Measurements from ENCODE around the gene FCAR.
"Not testable (repeated sequence)": the region's sequence is repeated elsewhere in the genome, so short reads cannot be mapped to it uniquely, and the experiment has no call there.

DNA sequence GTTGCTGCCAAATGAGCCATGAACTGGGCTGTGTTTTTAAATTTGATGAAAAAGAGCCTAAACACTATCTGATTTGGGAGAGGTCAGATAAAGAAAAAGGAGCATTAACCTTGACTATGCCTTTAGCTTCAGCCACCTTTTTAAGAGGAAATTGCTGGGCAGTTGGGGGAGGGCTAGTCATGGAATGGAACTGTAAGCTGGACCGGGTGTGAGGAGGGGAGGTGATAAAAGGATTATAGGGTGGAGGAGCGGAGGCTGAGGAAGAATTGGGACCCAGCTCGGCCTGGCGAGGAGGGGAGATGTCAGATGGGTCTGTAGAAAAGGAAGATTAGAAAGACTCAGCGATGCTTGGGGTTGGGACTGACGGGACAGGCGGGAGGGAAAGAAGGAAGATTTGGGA, 24.6 kb downstream of the FCAR start:
- not testable (repeated sequence) for TF ChIP-seq POLR2AphosphoS5 (IDR thresholded peaks at IDR 0.05)
- TF ChIP-seq, protein P1, sequence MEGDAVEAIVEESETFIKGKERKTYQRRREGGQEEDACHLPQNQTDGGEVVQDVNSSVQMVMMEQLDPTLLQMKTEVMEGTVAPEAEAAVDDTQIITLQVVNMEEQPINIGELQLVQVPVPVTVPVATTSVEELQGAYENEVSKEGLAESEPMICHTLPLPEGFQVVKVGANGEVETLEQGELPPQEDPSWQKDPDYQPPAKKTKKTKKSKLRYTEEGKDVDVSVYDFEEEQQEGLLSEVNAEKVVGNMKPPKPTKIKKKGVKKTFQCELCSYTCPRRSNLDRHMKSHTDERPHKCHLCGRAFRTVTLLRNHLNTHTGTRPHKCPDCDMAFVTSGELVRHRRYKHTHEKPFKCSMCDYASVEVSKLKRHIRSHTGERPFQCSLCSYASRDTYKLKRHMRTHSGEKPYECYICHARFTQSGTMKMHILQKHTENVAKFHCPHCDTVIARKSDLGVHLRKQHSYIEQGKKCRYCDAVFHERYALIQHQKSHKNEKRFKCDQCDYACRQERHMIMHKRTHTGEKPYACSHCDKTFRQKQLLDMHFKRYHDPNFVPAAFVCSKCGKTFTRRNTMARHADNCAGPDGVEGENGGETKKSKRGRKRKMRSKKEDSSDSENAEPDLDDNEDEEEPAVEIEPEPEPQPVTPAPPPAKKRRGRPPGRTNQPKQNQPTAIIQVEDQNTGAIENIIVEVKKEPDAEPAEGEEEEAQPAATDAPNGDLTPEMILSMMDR (IDR thresholded peaks at IDR 0.05 in 8 of 11, conservative IDR thresholded peaks at IDR 0.05 in 3 of 11) = not testable (repeated sequence)
